MCF 10A (cell line): ENCODE data around the gene PARD3B. TPM values are rescaled to one million over a fixed set of nuclear protein-coding genes. Genes with fewer than 3 reads are reported as not detected.

Experiments used
- BruUV-seq: library from RNA; stranded (reverse); fragments of 400-500 nt; replicated peaks from 2 replicates; lab custom pipeline; 2021; lab: Mats Ljungman, UMichigan
- CTCF ChIA-PET: fragments of 300-600 bp; sonication (Branson Sonifier 250); formaldehyde crosslinking; extraction: SDS; loops from one replicate; lab custom pipeline; 2021; ENCODE audit warnings: antibody characterized with exemption, inconsistent platforms; lab: Yijun Ruan, JAX
- POLR2A ChIA-PET: fragments of 300-600, 350-650 bp; sonication (Branson Sonifier 250); formaldehyde crosslinking; extraction: SDS; loops from one replicate; lab custom pipeline; 2020; ENCODE audit warnings: antibody characterized with exemption, inconsistent platforms; lab: Yijun Ruan, JAX
- DNase-seq: peaks from one replicate; pipeline ENCODE4 v3.0.0-alpha.2; 2018; ENCODE audit not compliant: unreplicated experiment
- H3K27ac Mint-ChIP-seq: one replicate; pipeline ENCODE4 v1.8.0; 2022; ENCODE audit warnings: mild to moderate bottlenecking, low read depth, mixed read lengths; ENCODE audit not compliant: unreplicated experiment
- H3K27me3 Mint-ChIP-seq: one replicate; pipeline ENCODE4 v1.8.0; 2022; ENCODE audit warnings: mixed read lengths; ENCODE audit not compliant: insufficient read depth, unreplicated experiment
- H3K36me3 Mint-ChIP-seq: one replicate; pipeline ENCODE4 v1.8.0; 2022; ENCODE audit warnings: mild to moderate bottlenecking, moderate library complexity, mixed read lengths; ENCODE audit not compliant: insufficient read depth, unreplicated experiment
- H3K4me1 Mint-ChIP-seq: one replicate; pipeline ENCODE4 v1.8.0; 2022; ENCODE audit warnings: mixed read lengths; ENCODE audit not compliant: insufficient read depth, unreplicated experiment
- H3K4me3 Mint-ChIP-seq: one replicate; pipeline ENCODE4 v1.8.0; 2022; ENCODE audit warnings: mild to moderate bottlenecking, moderate library complexity, mixed read lengths; ENCODE audit not compliant: unreplicated experiment
- H3K9me3 Mint-ChIP-seq: one replicate; pipeline ENCODE4 v1.8.0; 2022; ENCODE audit warnings: mixed read lengths; ENCODE audit not compliant: unreplicated experiment
- CTCF ChIP-seq: fragments of 200-600 bp; IDR thresholded peaks from one replicate; pipeline ENCODE4 v1.8.0; 2022; ENCODE audit warnings: antibody characterized with exemption, mild to moderate bottlenecking; ENCODE audit not compliant: unreplicated experiment
- intact Hi-C: fragments of 100-400 bp; cut with micrococcal nuclease; formaldehyde crosslinking; loops from 2 replicates; pipeline ENCODE4 v1.14.1; 2022
- total RNA-seq: library from RNA; stranded (reverse); gene quantifications from 2 replicates; pipeline ENCODE4 v1.2.3, GENCODE V29; 2022

The PARD3B gene
- total RNA-seq, 1 experiment from 2014 or later, result 11.6 TPM

GRCh38 chr2:204578928-204579598, 33.8 kb downstream of the PARD3B start:
- no TSS peak for BruUV-seq
- no peak overlapping the region for H3K4me3 Mint-ChIP-seq
- no peaks in the 10 kb centered on the region for H3K4me1 Mint-ChIP-seq
- ChIA-PET CTCF (interaction anchor here (1.3 kb wide), 1 partner anchor 33 kb away, joined by 3 read pairs; no protein-coding TSS in a partner anchor), POLR2A (no interaction called here)
- no peaks in the 10 kb centered on the region for H3K27me3 Mint-ChIP-seq
- H3K27ac Mint-ChIP-seq, result no peak overlapping the region
- intact Hi-C loops, result no loop called here
- no peaks in the 10 kb centered on the region for H3K36me3 Mint-ChIP-seq
- no peak for DNase-seq
- TF ChIP-seq CTCF, result no peak
- H3K9me3 Mint-ChIP-seq, result no peaks in the 10 kb centered on the region

GRCh38 chr2:204581946-204582345, 36.7 kb downstream of the PARD3B start:
- H3K27me3 Mint-ChIP-seq, result no peaks in the 10 kb centered on the region
- no peaks in the 10 kb centered on the region for H3K36me3 Mint-ChIP-seq
- no peak for TF ChIP-seq CTCF
- no peaks in the 10 kb centered on the region for H3K4me1 Mint-ChIP-seq
- intact Hi-C loops, result no loop called here
- no peaks in the 10 kb centered on the region for H3K9me3 Mint-ChIP-seq
- H3K4me3 Mint-ChIP-seq, result no peak overlapping the region
- no peak overlapping the region for H3K27ac Mint-ChIP-seq
- DNase-seq, result no peak
- CTCF ChIA-PET, result interaction anchor here (1.4 kb wide), 1 partner anchor 12 kb away, joined by 4 read pairs; no protein-coding TSS in a partner anchor
- POLR2A ChIA-PET, result no interaction called here
- no TSS peak for BruUV-seq

GRCh38 chr2:204583773-204584172, 38.5 kb downstream of the PARD3B start:
- H3K27ac Mint-ChIP-seq, result no peak overlapping the region
- H3K4me1 Mint-ChIP-seq, result no peaks in the 10 kb centered on the region
- no peaks in the 10 kb centered on the region for H3K27me3 Mint-ChIP-seq
- H3K9me3 Mint-ChIP-seq, result no peaks in the 10 kb centered on the region
- H3K36me3 Mint-ChIP-seq, result no peaks in the 10 kb centered on the region
- intact Hi-C loops, result no loop called here
- no peak for TF ChIP-seq CTCF
- no peak for DNase-seq
- no peak overlapping the region for H3K4me3 Mint-ChIP-seq
- ChIA-PET POLR2A (no interaction called here), CTCF (interaction anchor here (0.6 to 0.8 kb wide), 3 partner anchors 14 to 37 kb away, joined by 3 to 4 read pairs (median 3); no protein-coding TSS in a partner anchor)
- no TSS peak for BruUV-seq

- Mint-ChIP-seq H3K36me3 (no peaks in the 10 kb centered on the region), H3K4me1 (no peaks in the 10 kb centered on the region), H3K9me3 (no peaks in the 10 kb centered on the region), H3K27me3 (no peaks in the 10 kb centered on the region), H3K27ac (no peak overlapping the region), H3K4me3 (no peak overlapping the region)
- intact Hi-C loops, result no loop called here
- ChIA-PET POLR2A (no interaction called here), CTCF (interaction anchor here (0.6 to 1.0 kb wide), 4 partner anchors 11 to 665 kb away, joined by 3 to 6 read pairs (median 4); no protein-coding TSS in a partner anchor)
- no TSS peak for BruUV-seq
- DNase-seq, result no peak
- TF ChIP-seq CTCF, result no peak
Observed at GRCh38 chr2:204585930-204586329, 40.7 kb downstream of the PARD3B start.
